GM12872 (cell line): ENCODE data around the gene GATM.

Source experiments
- TF ChIP-seq, protein P1 (sequence below): IDR thresholded peaks from 3 replicates; pipeline ENCODE4 v1.5.1; 2011; ENCODE audit warnings: low read depth, mild to moderate bottlenecking, low read length, moderate library complexity; ENCODE audit not compliant: insufficient read depth

GATM gene

GRCh38 chr15:45386974-45387373 lies 8.6 kb upstream of the GATM start:
- TF ChIP-seq, protein P1, sequence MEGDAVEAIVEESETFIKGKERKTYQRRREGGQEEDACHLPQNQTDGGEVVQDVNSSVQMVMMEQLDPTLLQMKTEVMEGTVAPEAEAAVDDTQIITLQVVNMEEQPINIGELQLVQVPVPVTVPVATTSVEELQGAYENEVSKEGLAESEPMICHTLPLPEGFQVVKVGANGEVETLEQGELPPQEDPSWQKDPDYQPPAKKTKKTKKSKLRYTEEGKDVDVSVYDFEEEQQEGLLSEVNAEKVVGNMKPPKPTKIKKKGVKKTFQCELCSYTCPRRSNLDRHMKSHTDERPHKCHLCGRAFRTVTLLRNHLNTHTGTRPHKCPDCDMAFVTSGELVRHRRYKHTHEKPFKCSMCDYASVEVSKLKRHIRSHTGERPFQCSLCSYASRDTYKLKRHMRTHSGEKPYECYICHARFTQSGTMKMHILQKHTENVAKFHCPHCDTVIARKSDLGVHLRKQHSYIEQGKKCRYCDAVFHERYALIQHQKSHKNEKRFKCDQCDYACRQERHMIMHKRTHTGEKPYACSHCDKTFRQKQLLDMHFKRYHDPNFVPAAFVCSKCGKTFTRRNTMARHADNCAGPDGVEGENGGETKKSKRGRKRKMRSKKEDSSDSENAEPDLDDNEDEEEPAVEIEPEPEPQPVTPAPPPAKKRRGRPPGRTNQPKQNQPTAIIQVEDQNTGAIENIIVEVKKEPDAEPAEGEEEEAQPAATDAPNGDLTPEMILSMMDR, result no peak

- TF ChIP-seq, protein P1, result no peak
Observed at GRCh38 chr15:45386420-45386819, 8.1 kb upstream of the GATM start.

- TF ChIP-seq, protein P1, result no peak
Observed at GRCh38 chr15:45385590-45385989, 7.2 kb upstream of the GATM start.

DNA sequence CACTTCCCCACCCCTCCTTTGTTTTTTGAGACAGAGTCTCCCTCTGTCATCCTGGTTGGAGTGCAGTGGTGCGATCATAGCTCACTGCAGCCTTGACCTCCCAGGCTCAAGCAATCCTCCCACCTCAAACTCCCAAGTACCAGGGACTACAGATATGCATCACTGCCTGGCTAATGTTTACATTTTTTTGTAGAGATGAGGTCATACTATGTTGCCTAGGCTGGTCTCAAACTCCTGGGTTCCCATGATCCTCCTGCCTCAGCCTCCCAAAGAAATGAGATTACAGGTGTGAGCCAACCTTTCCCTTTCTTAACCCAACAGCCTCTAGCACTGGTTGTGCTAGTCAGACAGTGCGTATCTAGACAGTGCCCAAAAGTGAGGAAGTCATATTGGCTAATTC lies 6.4 kb upstream of the GATM start:
- TF ChIP-seq, protein P1, result no peak

DNA sequence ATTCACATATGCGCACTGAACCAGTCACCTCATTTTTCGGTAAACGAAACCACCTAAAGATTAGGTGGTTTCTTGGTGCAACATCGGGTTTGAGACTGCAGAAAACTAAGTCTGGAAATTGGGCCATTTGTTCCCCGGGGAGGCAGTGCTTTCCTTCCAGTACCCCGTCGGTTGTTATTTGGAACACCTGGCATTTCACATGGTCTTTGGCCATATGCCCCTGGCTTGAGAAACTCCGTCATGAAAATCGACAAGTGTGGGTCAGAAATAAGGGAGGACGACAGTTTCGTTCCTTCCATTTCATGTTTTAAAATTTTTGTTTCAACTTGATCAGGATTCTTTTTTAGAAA lies 544 bp upstream of the GATM start:
- TF ChIP-seq, protein P1, result no peak

GRCh38 chr15:45377609-45378148 lies 665 bp downstream of the GATM start:
- TF ChIP-seq, protein P1, result no peak

- TF ChIP-seq, protein P1, result no peak
Observed at GRCh38 chr15:45376967-45377608, 1.3 kb downstream of the GATM start.
